ENCODE results near the gene CSNK2A1. TPM values are rescaled to one million over a fixed set of nuclear protein-coding genes. Genes with fewer than 3 reads are reported as not detected.

Gene CSNK2A1
- total RNA-seq, 1 experiment from 2014 or later = 229 TPM

GRCh38 chr20:503048-503737 is 40.4 kb downstream of the CSNK2A1 start:
- Mint-ChIP-seq H3K4me1 (no peaks in the 10 kb centered on the region), H3K9me3 (no peaks in the 10 kb centered on the region; a peak in 1 of 5 replicates), H3K36me3 (ENCODE audit: insufficient read depth in 1 of 3, low read depth in 3 of 3) (peaks cover 43 to 85% (median 70%) of the 10 kb centered on the region in 3 experiments; a peak in 6 of 7 replicates), H3K27me3 (ENCODE audit: low read depth) (no peaks in the 10 kb centered on the region), H3K4me3 (no peak overlapping the region), H3K27ac (peak overlapping the region in 1 of 3 experiments; percentile 24; a peak in 3 of 7 replicates)
- H2BK120ac ChIP-seq (ENCODE audit: low read depth, low read length, poor library complexity, severe bottlenecking) = no peak overlapping the region
- H3K23ac ChIP-seq (ENCODE audit: insufficient read length, low read depth, low read length) = no peak overlapping the region
- no peak overlapping the region for H3K4me2 ChIP-seq (ENCODE audit: insufficient read depth, insufficient read length, low read length)
- no peaks in the 10 kb centered on the region for H3K27me3 ChIP-seq (ENCODE audit: insufficient read depth, low read length)
- H4K5ac ChIP-seq (ENCODE audit: insufficient read length, low read depth, low read length) = no peak overlapping the region
- no peak overlapping the region for H3K56ac ChIP-seq (ENCODE audit: insufficient read length, low read depth, low read length)
- no peaks in the 10 kb centered on the region for H3K9me3 ChIP-seq (ENCODE audit: control insufficient read depth, low read depth, low read length)
- H2BK12ac ChIP-seq (ENCODE audit: insufficient read length, low read depth, low read length) = no peak overlapping the region
- H3T11ph ChIP-seq (ENCODE audit: low read length) = no peak overlapping the region
- H2BK20ac ChIP-seq (ENCODE audit: low read depth, low read length, poor library complexity, severe bottlenecking) = no peak overlapping the region
- no peak overlapping the region for H2AK5ac ChIP-seq (ENCODE audit: insufficient read length, low read length)
- H3K14ac ChIP-seq (ENCODE audit: insufficient read depth, low read length) = no peak overlapping the region
- no peak overlapping the region for H4K91ac ChIP-seq (ENCODE audit: insufficient read length, low read depth, low read length)
- H3K27ac ChIP-seq (ENCODE audit: insufficient read length, low read depth, low read length) = no peak overlapping the region
- H3K4me1 ChIP-seq (ENCODE audit: insufficient read depth, low read length) = no peaks in the 10 kb centered on the region
- WGBS (ENCODE audit: extremely low coverage, insufficient read length, low lambda C conversion rate) = no CpG with 5 or more reads among the region's 11 CpGs
- no peak overlapping the region for H2AFZ ChIP-seq (ENCODE audit: low read length)
- TF ChIP-seq CTCF (conservative IDR thresholded peaks at IDR 0.05) = no peak
- peaks cover 3% of the 10 kb centered on the region; the same call in 1 of the 2 replicates for H3K79me2 ChIP-seq (ENCODE audit: insufficient read depth, low read length)
- no peak overlapping the region for H4K8ac ChIP-seq (replicated peaks; ENCODE audit: insufficient read length, low read depth, low read length)
- H3K23me2 ChIP-seq (ENCODE audit: insufficient read length, low read depth, low read length, poor library complexity, severe bottlenecking) = no peaks in the 10 kb centered on the region
- H2BK15ac ChIP-seq (ENCODE audit: low read depth, low read length) = no peak overlapping the region
- H3K79me1 ChIP-seq (ENCODE audit: insufficient read depth, low read depth, low read length, poor library complexity, severe bottlenecking) = peaks cover 4% of the 10 kb centered on the region
- no peak overlapping the region for H2BK5ac ChIP-seq (ENCODE audit: insufficient read length, low read length)
- no peaks in the 10 kb centered on the region for H4K20me1 ChIP-seq (ENCODE audit: control insufficient read depth, insufficient read depth, insufficient read length)
- H3K4ac ChIP-seq (ENCODE audit: low read depth, low read length) = no peak overlapping the region
- DNase-seq = no peak
- H3K18ac ChIP-seq (ENCODE audit: insufficient read length, low read depth, low read length) = no peak overlapping the region
- no peak overlapping the region for H3K9ac ChIP-seq (ENCODE audit: extremely low read depth, insufficient read length, low read length)
